IMR-90 (cell line): ENCODE measurements around the gene HTT. TPM values are rescaled to one million over a fixed set of nuclear protein-coding genes. Genes with fewer than 3 reads are reported as not detected.

Experiments used
- ATAC-seq: fragments of 200-7000 bp; cut with Tn5 transposase; 2 replicates; pipeline ENCODE4 v1.9.1; 2020; ENCODE audit warnings: low read depth, mild to moderate bottlenecking, moderate library complexity
- BruUV-seq: library from RNA; stranded (reverse); fragments of 400-500 nt; replicated peaks from 2 replicates; lab custom pipeline; 2021; lab: Mats Ljungman, UMichigan
- CTCF ChIA-PET: fragments of 300-600 bp; formaldehyde crosslinking; extraction: SDS; loops from one replicate; lab custom pipeline; 2021; ENCODE audit warnings: antibody characterized with exemption; lab: Yijun Ruan, JAX
- POLR2A ChIA-PET: fragments of 300-600 bp; sonication (Branson Sonifier 250); formaldehyde crosslinking; loops from one replicate; lab custom pipeline; 2022; ENCODE audit warnings: antibody characterized with exemption; ENCODE audit not compliant: unreplicated experiment; lab: Charles Lee
- DNase-seq: peaks from one replicate; pipeline ENCODE4 v3.0.0; 2013
- H2AFZ ChIP-seq: replicated peaks from 2 replicates; pipeline ENCODE3; 2013; ENCODE audit warnings: low read length, mild to moderate bottlenecking; ENCODE audit not compliant: poor library complexity
- H2AK5ac ChIP-seq: 2 replicates; pipeline ENCODE4 v1.6.1; 2013; ENCODE audit warnings: low read depth, low read length, inconsistent platforms
- H2AK9ac ChIP-seq: replicated peaks from 2 replicates; pipeline ENCODE3; 2013; ENCODE audit warnings: mild to moderate bottlenecking, low read depth, low read length, moderate library complexity; ENCODE audit not compliant: poor library complexity
- H2BK120ac ChIP-seq: 2 replicates; pipeline ENCODE4 v1.6.1; 2013; ENCODE audit warnings: low read depth, low read length, inconsistent platforms
- H2BK15ac ChIP-seq: 3 replicates; pipeline ENCODE4 v1.6.1; 2013; ENCODE audit warnings: low read depth, low read length, inconsistent platforms
- H2BK20ac ChIP-seq: 2 replicates; pipeline ENCODE4 v1.6.1; 2013; ENCODE audit warnings: low read depth, mild to moderate bottlenecking, inconsistent platforms, low read length, moderate library complexity
- H2BK5ac ChIP-seq: 2 replicates; pipeline ENCODE4 v1.6.1; 2013; ENCODE audit warnings: mild to moderate bottlenecking, low read depth, low read length, inconsistent platforms; ENCODE audit not compliant: poor library complexity, severe bottlenecking
- H3K14ac ChIP-seq: replicated peaks from 2 replicates; pipeline ENCODE4 v1.6.1; 2013; ENCODE audit warnings: low read depth, low read length, inconsistent platforms
- H3K18ac ChIP-seq: 2 replicates; pipeline ENCODE4 v1.6.1; 2013; ENCODE audit warnings: low read depth, low read length, control low read depth
- H3K23ac ChIP-seq: 2 replicates; pipeline ENCODE4 v1.6.1; 2013; ENCODE audit warnings: low read depth, low read length, inconsistent platforms
- H3K27ac ChIP-seq: 2 replicates; pipeline ENCODE4 v1.5.1; 2013; ENCODE audit warnings: mild to moderate bottlenecking, control low read depth, low read length; ENCODE audit not compliant: insufficient read depth
- H3K27me3 ChIP-seq: 2 replicates; pipeline ENCODE4 v1.6.1; 2013; ENCODE audit warnings: low read length; ENCODE audit not compliant: control insufficient read depth, insufficient read depth
- H3K36me3 ChIP-seq: 2 replicates; pipeline ENCODE4 v1.6.1; 2013; ENCODE audit warnings: low read length, mixed read lengths; ENCODE audit not compliant: control insufficient read depth, insufficient read depth
- H3K4ac ChIP-seq: 2 replicates; pipeline ENCODE4 v1.6.1; 2013; ENCODE audit warnings: low read depth, low read length, inconsistent platforms
- H3K4me1 ChIP-seq: 2 replicates; pipeline ENCODE4 v1.6.1; 2013; ENCODE audit warnings: low read length, mixed read lengths; ENCODE audit not compliant: control insufficient read depth, insufficient read depth
- H3K4me2 ChIP-seq: 2 replicates; pipeline ENCODE4 v1.6.1; 2013; ENCODE audit warnings: low read depth, mild to moderate bottlenecking, control low read depth, low read length, moderate library complexity
- H3K4me3 ChIP-seq: 2 replicates; pipeline ENCODE4 v1.5.1; 2013; ENCODE audit warnings: low read depth, mild to moderate bottlenecking, control low read depth, low read length, moderate library complexity; ENCODE audit not compliant: insufficient read depth
- H3K56ac ChIP-seq: 2 replicates; pipeline ENCODE4 v1.6.1; 2013; ENCODE audit warnings: low read length, inconsistent platforms; ENCODE audit not compliant: insufficient read depth; ENCODE audit errors: extremely low read depth
- H3K79me1 ChIP-seq, 2 experiments: 2 replicates each; pipeline ENCODE4 v1.6.1; 2013; ENCODE audit warnings: low read length in 2 of 2, inconsistent platforms in 1 of 2, low read depth in 1 of 2
- H3K9ac ChIP-seq: 2 replicates; pipeline ENCODE4 v1.6.1; 2013; ENCODE audit warnings: low read depth, low read length, control low read depth
- H3K9me1 ChIP-seq: 2 replicates; pipeline ENCODE4 v1.6.1; 2013; ENCODE audit warnings: low read length, inconsistent platforms; ENCODE audit not compliant: insufficient read depth
- H3K9me3 ChIP-seq: 2 replicates; pipeline ENCODE4 v1.6.1; 2013; ENCODE audit warnings: low read length; ENCODE audit not compliant: control insufficient read depth, insufficient read depth
- H4K20me1 ChIP-seq: 2 replicates; pipeline ENCODE4 v1.6.1; 2013; ENCODE audit warnings: low read length, inconsistent platforms; ENCODE audit not compliant: insufficient read depth
- H4K5ac ChIP-seq: 2 replicates; pipeline ENCODE4 v1.6.1; 2013; ENCODE audit warnings: mild to moderate bottlenecking, low read depth, low read length, control low read depth
- H4K8ac ChIP-seq, 2 experiments: 2 replicates each; pipeline ENCODE4 v1.6.1; 2013; ENCODE audit warnings: low read depth in 2 of 2, low read length in 2 of 2, control low read depth in 1 of 2, inconsistent platforms in 1 of 2
- H4K91ac ChIP-seq: 2 replicates; pipeline ENCODE4 v1.6.1; 2013; ENCODE audit warnings: low read depth, low read length, inconsistent platforms; ENCODE audit not compliant: insufficient read depth
- BHLHE40 ChIP-seq: fragments of 150-350 bp; IDR thresholded peaks from 2 replicates; pipeline ENCODE4 v1.6.1; 2016; ENCODE audit warnings: mild to moderate bottlenecking, low read depth, low read length
- CEBPB ChIP-seq: IDR thresholded peaks from 2 replicates; pipeline ENCODE4 v1.6.1; 2012; ENCODE audit warnings: low read depth, low read length, improper control_type of control experiment
- CHD1 ChIP-seq: IDR thresholded peaks from 2 replicates; pipeline ENCODE4 v1.6.1; 2012; ENCODE audit warnings: low read depth, low read length, improper control_type of control experiment
- ELK1 ChIP-seq: fragments of 150-350 bp; IDR thresholded peaks from 2 replicates; pipeline ENCODE4 v1.6.1; 2016; ENCODE audit warnings: low read depth, mild to moderate bottlenecking, low read length, moderate library complexity, borderline replicate concordance
- FOS ChIP-seq: fragments of 150-350 bp; IDR thresholded peaks from 2 replicates; pipeline ENCODE4 v1.6.1; 2016; ENCODE audit warnings: low read depth, low read length
- MAFK ChIP-seq: IDR thresholded peaks from 2 replicates; pipeline ENCODE4 v1.6.1; 2012; ENCODE audit warnings: low read depth, low read length, improper control_type of control experiment
- MAZ ChIP-seq: IDR thresholded peaks from 2 replicates; pipeline ENCODE4 v1.6.1; 2012; ENCODE audit warnings: low read depth, mild to moderate bottlenecking, low read length, improper control_type of control experiment, moderate library complexity, borderline replicate concordance
- MXI1 ChIP-seq: IDR thresholded peaks from 2 replicates; pipeline ENCODE4 v1.6.1; 2012; ENCODE audit warnings: low read depth, mild to moderate bottlenecking, low read length, moderate library complexity, borderline replicate concordance
- NFE2L2 ChIP-seq: fragments of 150-350 bp; IDR thresholded peaks from 2 replicates; pipeline ENCODE4 v1.6.1; 2016; ENCODE audit warnings: low read depth, mild to moderate bottlenecking, low read length
- POLR2A ChIP-seq: IDR thresholded peaks from 2 replicates; pipeline ENCODE4 v1.6.1; 2012; ENCODE audit warnings: mild to moderate bottlenecking, low read depth, low read length
- RAD21 ChIP-seq: IDR thresholded peaks from 2 replicates; pipeline ENCODE4 v1.6.1; 2012; ENCODE audit warnings: low read length, improper control_type of control experiment
- RCOR1 ChIP-seq: IDR thresholded peaks from 2 replicates; pipeline ENCODE4 v1.6.1; 2012; ENCODE audit warnings: mild to moderate bottlenecking, low read length, improper control_type of control experiment; ENCODE audit not compliant: insufficient replicate concordance
- RFX5 ChIP-seq: IDR thresholded peaks from 2 replicates; pipeline ENCODE4 v1.8.0; 2012; ENCODE audit warnings: low read depth, mild to moderate bottlenecking, low read length, moderate library complexity
- SMC3 ChIP-seq: fragments of 150-350 bp; IDR thresholded peaks from 2 replicates; pipeline ENCODE4 v1.6.1; 2016; ENCODE audit warnings: low read depth, mild to moderate bottlenecking, antibody characterized with exemption, low read length, moderate library complexity
- USF2 ChIP-seq: fragments of 150-350 bp; IDR thresholded peaks from 2 replicates; pipeline ENCODE4 v1.6.1; 2017; ENCODE audit warnings: mild to moderate bottlenecking, antibody characterized with exemption, low read length, low read depth
- WGBS, 2 experiments: methylation state at CpG; one replicate each; pipeline versions ENCODE4 v1.1.5 to v1.1.7; 2013; ENCODE audit warnings: missing lambda C conversion rate in 2 of 2; ENCODE audit not compliant: insufficient read length in 1 of 2; ENCODE audit errors: extremely low coverage in 2 of 2; 5-methylcytosine and 5-hydroxymethylcytosine counted together
- dilution Hi-C: fragments of 300-500 bp; cut with HindIII; formaldehyde crosslinking; loops from one replicate; pipeline ENCODE4 v1.14.3; 2018; ENCODE audit warnings: low sequenced_read_pairs; ENCODE audit not compliant: unreplicated experiment
- in situ Hi-C: fragments of 300-500 bp; cut with MboI; formaldehyde crosslinking; loops from 3 replicates; pipeline ENCODE4 v1.14.3; 2019; ENCODE audit warnings: low sequenced_read_pairs, inconsistent platforms, mixed read lengths
- intact Hi-C: fragments of 100-400 bp; cut with micrococcal nuclease; formaldehyde crosslinking; loops from 2 replicates; pipeline ENCODE4 v1.10.0; 2022
- polyA plus RNA-seq, 3 experiments: library from polyadenylated mRNA; depleted of rRNA; stranded (reverse); fragments of >200 nt; gene quantifications; 2 replicates each; pipeline ENCODE4 v1.2.3, GENCODE V29; 2012; ENCODE audit warnings: low replicate concordance in 1 of 3
- total RNA-seq: library from RNA; depleted of rRNA; stranded (reverse); fragments of >200 nt; gene quantifications from 2 replicates; pipeline ENCODE4 v1.2.3, GENCODE V29; 2012
- TF ChIP-seq, protein P1 (sequence below): conservative IDR thresholded peaks from 2 replicates; pipeline ENCODE4 v1.5.1; 2012; ENCODE audit warnings: mild to moderate bottlenecking, low read depth, low read length, improper control_type of control experiment

HTT gene
- total and polyA plus RNA-seq, 2 of the 4 experiments (the other 2 are of a cell fraction), result 11.6 to 14.3 TPM

DNA sequence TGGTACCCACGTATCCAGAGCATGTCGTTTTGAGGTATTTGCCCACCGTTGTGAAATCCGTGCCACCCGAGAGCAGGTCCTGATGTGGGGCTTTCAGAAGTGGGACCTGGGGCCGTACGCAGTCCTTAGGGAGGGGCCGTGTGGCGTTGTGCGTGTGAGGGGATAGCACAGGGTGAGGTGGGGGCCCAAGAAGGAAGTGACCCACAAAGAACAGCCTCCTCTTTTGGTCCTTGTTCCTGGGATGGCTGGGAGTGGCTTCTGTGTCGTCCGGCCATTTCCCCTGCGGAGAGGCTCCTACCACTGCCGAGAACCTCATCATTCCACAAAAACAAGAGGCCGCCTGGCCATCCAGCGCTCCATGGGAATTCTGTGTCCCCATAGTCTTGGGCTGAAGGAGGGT lies 157.5 kb downstream of the HTT start:
- no peak overlapping the region for H3K27ac ChIP-seq
- no peak for DNase-seq
- in situ Hi-C loops (no loop called here), intact Hi-C loops (no loop called here), dilution Hi-C loops (no loop called here)
- no TSS peak for BruUV-seq
- peaks cover 0 to 9% of the 10 kb centered on the region in 2 experiments; a peak in 1 of 4 replicates for H3K79me1 ChIP-seq
- no peak overlapping the region for H2BK120ac ChIP-seq
- H3K9me1 ChIP-seq, result peaks cover 11% of the 10 kb centered on the region
- TF ChIP-seq BHLHE40 (no peak), RCOR1 (no peak), ELK1 (no peak), MXI1 (no peak), POLR2A (no peak), CEBPB (no peak), RFX5 (no peak), FOS (no peak), SMC3 (no peak), MAFK (no peak), USF2 (no peak), RAD21 (no peak), NFE2L2 (no peak), MAZ (no peak), CHD1 (no peak)
- TF ChIP-seq, protein P1, sequence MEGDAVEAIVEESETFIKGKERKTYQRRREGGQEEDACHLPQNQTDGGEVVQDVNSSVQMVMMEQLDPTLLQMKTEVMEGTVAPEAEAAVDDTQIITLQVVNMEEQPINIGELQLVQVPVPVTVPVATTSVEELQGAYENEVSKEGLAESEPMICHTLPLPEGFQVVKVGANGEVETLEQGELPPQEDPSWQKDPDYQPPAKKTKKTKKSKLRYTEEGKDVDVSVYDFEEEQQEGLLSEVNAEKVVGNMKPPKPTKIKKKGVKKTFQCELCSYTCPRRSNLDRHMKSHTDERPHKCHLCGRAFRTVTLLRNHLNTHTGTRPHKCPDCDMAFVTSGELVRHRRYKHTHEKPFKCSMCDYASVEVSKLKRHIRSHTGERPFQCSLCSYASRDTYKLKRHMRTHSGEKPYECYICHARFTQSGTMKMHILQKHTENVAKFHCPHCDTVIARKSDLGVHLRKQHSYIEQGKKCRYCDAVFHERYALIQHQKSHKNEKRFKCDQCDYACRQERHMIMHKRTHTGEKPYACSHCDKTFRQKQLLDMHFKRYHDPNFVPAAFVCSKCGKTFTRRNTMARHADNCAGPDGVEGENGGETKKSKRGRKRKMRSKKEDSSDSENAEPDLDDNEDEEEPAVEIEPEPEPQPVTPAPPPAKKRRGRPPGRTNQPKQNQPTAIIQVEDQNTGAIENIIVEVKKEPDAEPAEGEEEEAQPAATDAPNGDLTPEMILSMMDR, result no peak
- H3K56ac ChIP-seq, result no peak overlapping the region
- CTCF ChIA-PET, result no interaction called here
- no peak overlapping the region for H4K8ac ChIP-seq
- POLR2A ChIA-PET, result no interaction called here
- H2BK15ac ChIP-seq, result no peak overlapping the region
- no peak for ATAC-seq
- no peaks in the 10 kb centered on the region for H3K9me3 ChIP-seq
- no peak overlapping the region for H2AK9ac ChIP-seq
- H3K4ac ChIP-seq, result no peak overlapping the region
- H3K4me2 ChIP-seq, result no peak overlapping the region
- 100% methylated on average over 1 of the region's 16 CpGs; no CpG with 5 or more reads in 1 of the 2 experiments for WGBS, 2 experiments
- H3K14ac ChIP-seq, result no peak overlapping the region
- no peak overlapping the region for H2BK5ac ChIP-seq
- peaks cover 3% of the 10 kb centered on the region; the same call in 1 of the 2 replicates for H4K20me1 ChIP-seq
- H2AK5ac ChIP-seq, result no peak overlapping the region
- H3K23ac ChIP-seq, result no peak overlapping the region
- H3K9ac ChIP-seq, result no peak overlapping the region
- H4K5ac ChIP-seq, result no peak overlapping the region
- no peak overlapping the region for H3K4me3 ChIP-seq
- peaks cover 65% of the 10 kb centered on the region for H3K36me3 ChIP-seq
- no peak overlapping the region for H2BK20ac ChIP-seq
- peaks cover 3% of the 10 kb centered on the region for H3K4me1 ChIP-seq
- no peak overlapping the region for H4K91ac ChIP-seq
- H3K18ac ChIP-seq, result no peak overlapping the region
- no peak overlapping the region for H2AFZ ChIP-seq
- no peaks in the 10 kb centered on the region for H3K27me3 ChIP-seq
